LNCaP clone FGC (cell line): ENCODE results near the gene USP20.

Experiments used
- DNase-seq: peaks from one replicate; pipeline ENCODE4 v3.0.0-alpha.2; 2011; ENCODE audit warnings: low read depth
- H3K4me3 ChIP-seq: 2 replicates; pipeline ENCODE4 v1.5.1; 2011; ENCODE audit warnings: mild to moderate bottlenecking, low read depth, low read length, control low read depth
- CTCF ChIP-seq: IDR thresholded peaks from 2 replicates; pipeline ENCODE4 v1.5.1; 2012; ENCODE audit warnings: mild to moderate bottlenecking; ENCODE audit not compliant: control insufficient read depth, insufficient read depth; ENCODE audit errors: extremely low read depth

Gene USP20

GRCh38 chr9:129841071-129841470 lies 5.8 kb downstream of the USP20 start:
- no peak overlapping the region for H3K4me3 ChIP-seq
- no peak for DNase-seq
- no peak for TF ChIP-seq CTCF

GRCh38 chr9:129845373-129845772 lies 10.1 kb downstream of the USP20 start:
- no peak for TF ChIP-seq CTCF
- no peak for DNase-seq

GRCh38 chr9:129848712-129849441 lies 13.6 kb downstream of the USP20 start:
- H3K4me3 ChIP-seq, result no peak overlapping the region
- no peak for DNase-seq

More at GRCh38 chr9:129845373-129845772, 10.1 kb downstream of the USP20 start:
- no peak overlapping the region for H3K4me3 ChIP-seq

GRCh38 chr9:129849901-129850300 lies 14.6 kb downstream of the USP20 start:
- DNase-seq, result no peak
- TF ChIP-seq CTCF, result no peak

More at GRCh38 chr9:129848712-129849441, 13.6 kb downstream of the USP20 start:
- TF ChIP-seq CTCF, result no peak

GRCh38 chr9:129850821-129851550 lies 15.7 kb downstream of the USP20 start:
- H3K4me3 ChIP-seq, result no peak overlapping the region
- no peak for DNase-seq
- TF ChIP-seq CTCF, result no peak

More at GRCh38 chr9:129849901-129850300, 14.6 kb downstream of the USP20 start:
- no peak overlapping the region for H3K4me3 ChIP-seq

GRCh38 chr9:129851821-129852220 lies 16.6 kb downstream of the USP20 start:
- no peak overlapping the region for H3K4me3 ChIP-seq
- no peak for TF ChIP-seq CTCF
- no peak for DNase-seq
